IMR-90 (cell line): ENCODE data around the gene PRODH2.

Experiments
- CTCF ChIP-seq: conservative IDR thresholded peaks from 2 replicates; pipeline ENCODE4 v1.5.1; 2012; ENCODE audit warnings: mild to moderate bottlenecking, low read depth, low read length, improper control_type of control experiment
- MAZ ChIP-seq: IDR thresholded peaks from 2 replicates; pipeline ENCODE4 v1.6.1; 2012; ENCODE audit warnings: low read depth, mild to moderate bottlenecking, low read length, improper control_type of control experiment, moderate library complexity, borderline replicate concordance
- MXI1 ChIP-seq: IDR thresholded peaks from 2 replicates; pipeline ENCODE4 v1.6.1; 2012; ENCODE audit warnings: low read depth, mild to moderate bottlenecking, low read length, moderate library complexity, borderline replicate concordance
- POLR2A ChIP-seq: IDR thresholded peaks from 2 replicates; pipeline ENCODE4 v1.6.1; 2012; ENCODE audit warnings: mild to moderate bottlenecking, low read depth, low read length
- RFX5 ChIP-seq: IDR thresholded peaks from 2 replicates; pipeline ENCODE4 v1.8.0; 2012; ENCODE audit warnings: low read depth, mild to moderate bottlenecking, low read length, moderate library complexity
- SMC3 ChIP-seq: fragments of 150-350 bp; IDR thresholded peaks from 2 replicates; pipeline ENCODE4 v1.6.1; 2016; ENCODE audit warnings: low read depth, mild to moderate bottlenecking, antibody characterized with exemption, low read length, moderate library complexity
- USF2 ChIP-seq: fragments of 150-350 bp; IDR thresholded peaks from 2 replicates; pipeline ENCODE4 v1.6.1; 2017; ENCODE audit warnings: mild to moderate bottlenecking, antibody characterized with exemption, low read length, low read depth

GRCh38 chr19:35844482-35845214, 32.0 kb upstream of the PRODH2 start:
- TF ChIP-seq MXI1 (no peak), SMC3 (no peak), CTCF (no peak), MAZ (no peak), POLR2A (no peak), RFX5 (no peak), USF2 (no peak)
